Measurements from ENCODE around the gene ALK.

Gene ALK

GRCh38 chr2:29487967-29488555 is 433.3 kb downstream of the ALK start:
- Histone ChIP-seq H3K9ac (no peak overlapping the region), H3K79me2 (ENCODE audit: insufficient read depth, low read depth) (no peaks in the 10 kb centered on the region), H4K20me1 (ENCODE audit: insufficient read depth) (no peaks in the 10 kb centered on the region), H3K4me1 (ENCODE audit: low read depth, poor library complexity, severe bottlenecking) (no peaks in the 10 kb centered on the region), H3K4me3 (IDR thresholded peaks at IDR 0.05; ENCODE audit: insufficient read depth, low read depth, low read length) (no peak overlapping the region), H3K27ac (no peak overlapping the region), H3K36me3 (ENCODE audit: insufficient read depth) (no peaks in the 10 kb centered on the region), H3K4me2 (no peak overlapping the region), H2AFZ (ENCODE audit: low read depth) (no peak overlapping the region), H3K27me3 (ENCODE audit: insufficient read depth, low read depth) (no peaks in the 10 kb centered on the region)
- TF ChIP-seq, protein P1, sequence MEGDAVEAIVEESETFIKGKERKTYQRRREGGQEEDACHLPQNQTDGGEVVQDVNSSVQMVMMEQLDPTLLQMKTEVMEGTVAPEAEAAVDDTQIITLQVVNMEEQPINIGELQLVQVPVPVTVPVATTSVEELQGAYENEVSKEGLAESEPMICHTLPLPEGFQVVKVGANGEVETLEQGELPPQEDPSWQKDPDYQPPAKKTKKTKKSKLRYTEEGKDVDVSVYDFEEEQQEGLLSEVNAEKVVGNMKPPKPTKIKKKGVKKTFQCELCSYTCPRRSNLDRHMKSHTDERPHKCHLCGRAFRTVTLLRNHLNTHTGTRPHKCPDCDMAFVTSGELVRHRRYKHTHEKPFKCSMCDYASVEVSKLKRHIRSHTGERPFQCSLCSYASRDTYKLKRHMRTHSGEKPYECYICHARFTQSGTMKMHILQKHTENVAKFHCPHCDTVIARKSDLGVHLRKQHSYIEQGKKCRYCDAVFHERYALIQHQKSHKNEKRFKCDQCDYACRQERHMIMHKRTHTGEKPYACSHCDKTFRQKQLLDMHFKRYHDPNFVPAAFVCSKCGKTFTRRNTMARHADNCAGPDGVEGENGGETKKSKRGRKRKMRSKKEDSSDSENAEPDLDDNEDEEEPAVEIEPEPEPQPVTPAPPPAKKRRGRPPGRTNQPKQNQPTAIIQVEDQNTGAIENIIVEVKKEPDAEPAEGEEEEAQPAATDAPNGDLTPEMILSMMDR (conservative IDR thresholded peaks at IDR 0.05; ENCODE audit: low read depth, low read length): no peak

- H3K27me3 ChIP-seq (ENCODE audit: insufficient read depth, low read depth): no peaks in the 10 kb centered on the region
- no peak overlapping the region for H3K4me3 ChIP-seq (IDR thresholded peaks at IDR 0.05; ENCODE audit: insufficient read depth, low read depth, low read length)
- H3K79me2 ChIP-seq (ENCODE audit: insufficient read depth, low read depth): no peaks in the 10 kb centered on the region
- no peak overlapping the region for H3K4me2 ChIP-seq
- no peak overlapping the region for H2AFZ ChIP-seq (ENCODE audit: low read depth)
- H3K9ac ChIP-seq: no peak overlapping the region
- H3K36me3 ChIP-seq (ENCODE audit: insufficient read depth): no peaks in the 10 kb centered on the region
- no peaks in the 10 kb centered on the region for H4K20me1 ChIP-seq (ENCODE audit: insufficient read depth)
- TF ChIP-seq, protein P1 (conservative IDR thresholded peaks at IDR 0.05; ENCODE audit: low read depth, low read length): no peak
- H3K4me1 ChIP-seq (ENCODE audit: low read depth, poor library complexity, severe bottlenecking): no peaks in the 10 kb centered on the region
- H3K27ac ChIP-seq: no peak overlapping the region
Measured at GRCh38 chr2:29485631-29486030, 435.8 kb downstream of the ALK start.

- no peak overlapping the region for H3K27ac ChIP-seq
- no peaks in the 10 kb centered on the region for H4K20me1 ChIP-seq (ENCODE audit: insufficient read depth)
- no peak overlapping the region for H3K4me2 ChIP-seq
- no peak overlapping the region for H3K4me3 ChIP-seq (IDR thresholded peaks at IDR 0.05; ENCODE audit: insufficient read depth, low read depth, low read length)
- TF ChIP-seq, protein P1 (conservative IDR thresholded peaks at IDR 0.05; ENCODE audit: low read depth, low read length): no peak
- no peak overlapping the region for H2AFZ ChIP-seq (ENCODE audit: low read depth)
- no peaks in the 10 kb centered on the region for H3K79me2 ChIP-seq (ENCODE audit: insufficient read depth, low read depth)
- H3K36me3 ChIP-seq (ENCODE audit: insufficient read depth): no peaks in the 10 kb centered on the region
- no peaks in the 10 kb centered on the region for H3K4me1 ChIP-seq (ENCODE audit: low read depth, poor library complexity, severe bottlenecking)
- no peak overlapping the region for H3K9ac ChIP-seq
- no peaks in the 10 kb centered on the region for H3K27me3 ChIP-seq (ENCODE audit: insufficient read depth, low read depth)
Measured at GRCh38 chr2:29485117-29485516, 436.3 kb downstream of the ALK start.

GRCh38 chr2:29482867-29483266 is 438.5 kb downstream of the ALK start:
- no peaks in the 10 kb centered on the region for H3K4me1 ChIP-seq (ENCODE audit: low read depth, poor library complexity, severe bottlenecking)

More at GRCh38 chr2:29482867-29483266, 438.5 kb downstream of the ALK start:
- Histone ChIP-seq H4K20me1 (ENCODE audit: insufficient read depth) (no peaks in the 10 kb centered on the region), H3K27ac (no peak overlapping the region), H3K27me3 (ENCODE audit: insufficient read depth, low read depth) (no peaks in the 10 kb centered on the region), H3K9ac (no peak overlapping the region), H3K36me3 (ENCODE audit: insufficient read depth) (no peaks in the 10 kb centered on the region), H3K79me2 (ENCODE audit: insufficient read depth, low read depth) (no peaks in the 10 kb centered on the region), H3K4me2 (no peak overlapping the region), H2AFZ (ENCODE audit: low read depth) (no peak overlapping the region), H3K4me3 (IDR thresholded peaks at IDR 0.05; ENCODE audit: insufficient read depth, low read depth, low read length) (no peak overlapping the region)
- TF ChIP-seq, protein P1 (conservative IDR thresholded peaks at IDR 0.05; ENCODE audit: low read depth, low read length): no peak
